ENCODE results near the gene AMOTL2. TPM values are rescaled to one million over a fixed set of nuclear protein-coding genes. Genes with fewer than 3 reads are reported as not detected.

Gene AMOTL2
- total RNA-seq, 1 experiment from 2014 or later: 146 TPM

DNA sequence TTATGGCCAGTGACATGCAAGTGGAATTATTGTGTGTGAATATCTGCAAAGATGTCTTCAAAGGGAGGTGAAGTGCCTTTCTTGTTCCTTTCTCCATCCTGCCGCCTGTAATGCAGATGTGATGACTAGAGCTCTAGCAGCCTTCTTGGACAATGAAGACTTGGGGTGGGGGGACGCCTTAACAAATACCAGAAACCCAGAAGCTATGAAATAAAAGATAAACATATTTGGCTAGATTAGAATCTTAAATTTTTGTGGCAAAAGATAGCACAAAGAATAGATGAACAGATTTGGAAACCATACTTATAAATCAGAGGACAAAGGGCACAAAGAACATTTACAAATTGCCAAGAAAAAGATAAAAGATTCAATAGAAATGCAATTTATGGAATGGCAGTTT is 56.1 kb downstream of the AMOTL2 start:
- ChIA-PET POLR2A (no interaction called here), CTCF (interaction anchor here (1.5 kb wide), 1 partner anchor 156 kb away, joined by 5 read pairs; no protein-coding TSS in a partner anchor)
- no peak for ATAC-seq
- BruUV-seq (replicated peaks): no TSS peak
- H3K36me3 ChIP-seq (ENCODE audit: control insufficient read depth, insufficient read depth, low read length): no peaks in the 10 kb centered on the region
- H3K4me1 ChIP-seq (ENCODE audit: control insufficient read depth, insufficient read depth, low read length): peaks cover 54% of the 10 kb centered on the region
- no peak for DNase-seq (ENCODE audit: low read depth, low spot score)
- no peaks in the 10 kb centered on the region for H3K27me3 ChIP-seq (ENCODE audit: control insufficient read depth, insufficient read depth, low read length)
- H3K4me3 ChIP-seq (ENCODE audit: low read depth in 2 of 2, low read length in 2 of 2): no peak overlapping the region
- no peak for TF ChIP-seq SIN3A (IDR thresholded peaks at IDR 0.05; ENCODE audit: borderline replicate concordance, insufficient read depth, low read depth, low read length)
- no peak for TF ChIP-seq POLR2AphosphoS5 (IDR thresholded peaks at IDR 0.05; ENCODE audit: low read depth, low read length)
- TF ChIP-seq CTCF (IDR thresholded peaks at IDR 0.05): no peak
- TF ChIP-seq, protein P1, sequence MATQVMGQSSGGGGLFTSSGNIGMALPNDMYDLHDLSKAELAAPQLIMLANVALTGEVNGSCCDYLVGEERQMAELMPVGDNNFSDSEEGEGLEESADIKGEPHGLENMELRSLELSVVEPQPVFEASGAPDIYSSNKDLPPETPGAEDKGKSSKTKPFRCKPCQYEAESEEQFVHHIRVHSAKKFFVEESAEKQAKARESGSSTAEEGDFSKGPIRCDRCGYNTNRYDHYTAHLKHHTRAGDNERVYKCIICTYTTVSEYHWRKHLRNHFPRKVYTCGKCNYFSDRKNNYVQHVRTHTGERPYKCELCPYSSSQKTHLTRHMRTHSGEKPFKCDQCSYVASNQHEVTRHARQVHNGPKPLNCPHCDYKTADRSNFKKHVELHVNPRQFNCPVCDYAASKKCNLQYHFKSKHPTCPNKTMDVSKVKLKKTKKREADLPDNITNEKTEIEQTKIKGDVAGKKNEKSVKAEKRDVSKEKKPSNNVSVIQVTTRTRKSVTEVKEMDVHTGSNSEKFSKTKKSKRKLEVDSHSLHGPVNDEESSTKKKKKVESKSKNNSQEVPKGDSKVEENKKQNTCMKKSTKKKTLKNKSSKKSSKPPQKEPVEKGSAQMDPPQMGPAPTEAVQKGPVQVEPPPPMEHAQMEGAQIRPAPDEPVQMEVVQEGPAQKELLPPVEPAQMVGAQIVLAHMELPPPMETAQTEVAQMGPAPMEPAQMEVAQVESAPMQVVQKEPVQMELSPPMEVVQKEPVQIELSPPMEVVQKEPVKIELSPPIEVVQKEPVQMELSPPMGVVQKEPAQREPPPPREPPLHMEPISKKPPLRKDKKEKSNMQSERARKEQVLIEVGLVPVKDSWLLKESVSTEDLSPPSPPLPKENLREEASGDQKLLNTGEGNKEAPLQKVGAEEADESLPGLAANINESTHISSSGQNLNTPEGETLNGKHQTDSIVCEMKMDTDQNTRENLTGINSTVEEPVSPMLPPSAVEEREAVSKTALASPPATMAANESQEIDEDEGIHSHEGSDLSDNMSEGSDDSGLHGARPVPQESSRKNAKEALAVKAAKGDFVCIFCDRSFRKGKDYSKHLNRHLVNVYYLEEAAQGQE (IDR thresholded peaks at IDR 0.05; ENCODE audit: insufficient read depth in 1 of 2, low read depth in 2 of 2, low read length in 1 of 2): no peak
- TF ChIP-seq TCF7L2 (IDR thresholded peaks at IDR 0.05; ENCODE audit: low read depth, low read length): no peak
- in situ Hi-C loops (cut with HindIII; ENCODE audit: low pct_unique_long_range_greater_than_20kb, low sequenced_read_pairs) (no loop called here), intact Hi-C loops (cut with micrococcal nuclease; ENCODE audit: unreplicated experiment) (no loop called here)
- peak overlapping the region; percentile 83 for H3K27ac ChIP-seq (ENCODE audit: low read length)
- H3K9me3 ChIP-seq (ENCODE audit: control insufficient read depth, insufficient read depth, low read depth, low read length): no peaks in the 10 kb centered on the region

GRCh38 chr3:134317106-134317947 is 56.9 kb downstream of the AMOTL2 start:
- DNase-seq (ENCODE audit: low read depth, low spot score): no peak
- TF ChIP-seq, protein P1 (IDR thresholded peaks at IDR 0.05; ENCODE audit: insufficient read depth in 1 of 2, low read depth in 2 of 2, low read length in 1 of 2): no peak
- TF ChIP-seq POLR2AphosphoS5 (IDR thresholded peaks at IDR 0.05; ENCODE audit: low read depth, low read length) (no peak), TCF7L2 (IDR thresholded peaks at IDR 0.05; ENCODE audit: low read depth, low read length) (no peak), SIN3A (IDR thresholded peaks at IDR 0.05; ENCODE audit: borderline replicate concordance, insufficient read depth, low read depth, low read length) (no peak), CTCF (IDR thresholded peaks at IDR 0.05) (no peak)
- no peak for ATAC-seq
- Histone ChIP-seq H3K27ac (ENCODE audit: low read length) (peak overlapping the region; percentile 83), H3K4me3 (ENCODE audit: low read depth in 2 of 2, low read length in 2 of 2) (no peak overlapping the region), H3K36me3 (ENCODE audit: control insufficient read depth, insufficient read depth, low read length) (no peaks in the 10 kb centered on the region), H3K9me3 (ENCODE audit: control insufficient read depth, insufficient read depth, low read depth, low read length) (no peaks in the 10 kb centered on the region), H3K4me1 (ENCODE audit: control insufficient read depth, insufficient read depth, low read length) (peaks cover 54% of the 10 kb centered on the region), H3K27me3 (ENCODE audit: control insufficient read depth, insufficient read depth, low read length) (no peaks in the 10 kb centered on the region)
- BruUV-seq (replicated peaks): no TSS peak
- intact Hi-C loops (cut with micrococcal nuclease; ENCODE audit: unreplicated experiment) (no loop called here), in situ Hi-C loops (cut with HindIII; ENCODE audit: low pct_unique_long_range_greater_than_20kb, low sequenced_read_pairs) (no loop called here)
- CTCF ChIA-PET: interaction anchor here (0.7 to 1.5 kb wide), 2 partner anchors 157 to 224 kb away, joined by 4 to 5 read pairs; no protein-coding TSS in a partner anchor
- POLR2A ChIA-PET: no interaction called here

Measured in Panc1 (cell line).